Erythroblast (primary cell): Measurements from ENCODE around the gene EPM2AIP1.

ENCODE experiments used
- DNase-seq, 2 experiments: peaks; one replicate each; lab custom pipeline; 2025; lab: John Stamatoyannopoulos, UW
- GATA1 ChIP-seq: IDR thresholded peaks from 2 replicates; pipeline ENCODE4 v1.6.1; 2011; ENCODE audit warnings: low read depth, mild to moderate bottlenecking, control low read depth, low read length, moderate library complexity
- POLR2A ChIP-seq: IDR thresholded peaks from 2 replicates; pipeline ENCODE4 v1.6.1; 2011; ENCODE audit warnings: mild to moderate bottlenecking, low read length

Gene EPM2AIP1

DNA sequence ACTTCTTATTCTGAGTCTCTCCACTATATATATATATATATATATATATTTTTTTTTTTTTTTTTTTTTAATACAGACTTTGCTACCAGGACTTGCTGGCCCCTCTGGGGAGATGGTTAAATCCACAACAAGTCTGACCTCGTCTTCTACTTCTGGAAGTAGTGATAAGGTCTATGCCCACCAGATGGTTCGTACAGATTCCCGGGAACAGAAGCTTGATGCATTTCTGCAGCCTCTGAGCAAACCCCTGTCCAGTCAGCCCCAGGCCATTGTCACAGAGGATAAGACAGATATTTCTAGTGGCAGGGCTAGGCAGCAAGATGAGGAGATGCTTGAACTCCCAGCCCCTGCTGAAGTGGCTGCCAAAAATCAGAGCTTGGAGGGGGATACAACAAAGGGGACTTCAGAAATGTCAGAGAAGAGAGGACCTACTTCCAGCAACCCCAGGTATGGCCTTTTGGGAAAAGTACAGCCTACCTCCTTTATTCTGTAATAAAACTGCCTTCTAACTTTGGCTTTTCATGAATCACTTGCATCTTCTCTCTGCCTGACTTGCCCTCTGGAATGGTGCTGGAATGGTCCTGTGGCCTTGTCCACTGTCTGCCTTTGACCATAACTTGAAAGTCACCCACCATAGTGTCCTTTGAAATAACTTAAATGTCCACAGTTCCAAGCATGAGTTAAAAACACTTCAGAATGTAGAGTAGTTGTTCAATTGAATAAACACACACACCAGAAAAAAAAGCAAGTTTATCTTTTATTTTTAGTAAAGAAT is 32.8 kb upstream of the EPM2AIP1 start:
- peak; percentile 78 to 95 for DNase-seq
- TF ChIP-seq POLR2A, result no peak
- no peak for TF ChIP-seq GATA1

DNA sequence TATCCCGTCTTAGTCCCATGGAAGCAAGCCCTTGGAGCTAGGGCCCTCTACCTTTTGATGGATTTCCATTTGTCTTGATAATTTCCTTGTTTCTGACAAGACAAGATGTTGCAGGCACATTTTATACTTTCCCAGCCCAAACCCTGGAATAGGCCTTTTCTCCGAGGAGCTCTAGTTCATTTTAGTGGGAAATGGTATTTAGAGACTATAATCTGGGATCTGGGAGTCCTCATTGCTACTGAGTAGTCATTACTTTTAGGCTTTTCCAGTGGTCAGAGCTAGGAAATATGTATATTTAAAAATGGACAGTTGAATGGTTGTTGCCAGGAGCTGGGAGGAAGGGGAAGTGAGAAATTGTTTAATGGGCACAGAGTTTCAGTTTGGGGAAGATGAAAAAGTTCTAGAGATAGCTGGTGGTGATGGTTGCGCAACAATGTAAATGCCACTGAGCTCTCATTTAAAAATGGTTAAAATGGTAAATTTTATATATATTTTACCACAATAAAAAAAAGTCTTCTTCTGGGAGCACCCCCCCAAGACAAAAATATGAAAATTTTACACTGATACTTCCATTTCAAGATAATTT is 32.0 kb upstream of the EPM2AIP1 start:
- peak; percentile 37 to 46 for DNase-seq
- no peak for TF ChIP-seq POLR2A
- no peak for TF ChIP-seq GATA1

DNA sequence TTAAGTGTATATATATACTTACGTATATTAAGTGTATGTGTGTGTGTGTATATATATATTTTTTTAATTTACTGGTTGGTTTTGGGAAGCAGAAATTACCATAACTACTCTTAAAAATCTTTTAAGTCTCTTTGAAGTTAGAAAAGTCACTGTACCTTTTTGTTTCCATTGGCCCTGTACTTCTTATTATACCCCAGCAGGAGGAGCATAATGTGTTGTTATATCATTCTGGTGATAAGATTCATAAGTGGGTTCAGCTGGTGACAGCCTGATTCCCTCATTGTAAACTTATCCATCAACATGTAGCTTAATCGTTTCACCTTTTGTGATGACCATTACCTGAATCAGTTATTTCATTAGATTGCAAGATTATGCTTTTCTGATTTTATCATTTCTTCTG is 31.2 kb upstream of the EPM2AIP1 start:
- TF ChIP-seq GATA1 (no peak), POLR2A (no peak)
- DNase-seq, result peak; percentile 57 to 62

DNA sequence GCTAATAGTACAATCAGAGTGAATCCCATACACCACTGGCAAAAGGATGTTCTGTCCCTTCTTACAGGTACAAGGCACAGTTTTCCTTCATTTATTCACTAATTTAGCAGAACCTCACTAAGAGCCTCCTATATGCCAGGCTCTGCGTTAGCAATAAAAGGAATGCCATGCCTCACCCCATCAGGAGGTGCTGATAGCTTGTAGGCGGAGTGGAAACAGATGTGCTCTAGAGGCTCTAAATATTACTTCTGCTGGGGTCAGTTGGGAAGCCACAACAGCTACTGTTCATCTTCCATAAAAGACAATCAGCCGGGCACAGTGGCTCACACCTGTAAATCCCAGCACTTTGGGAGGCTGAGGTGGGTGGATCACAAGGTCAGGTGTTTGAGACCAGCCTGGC is 24.8 kb upstream of the EPM2AIP1 start:
- TF ChIP-seq POLR2A, result no peak
- TF ChIP-seq GATA1, result no peak
- DNase-seq, result no peak

DNA sequence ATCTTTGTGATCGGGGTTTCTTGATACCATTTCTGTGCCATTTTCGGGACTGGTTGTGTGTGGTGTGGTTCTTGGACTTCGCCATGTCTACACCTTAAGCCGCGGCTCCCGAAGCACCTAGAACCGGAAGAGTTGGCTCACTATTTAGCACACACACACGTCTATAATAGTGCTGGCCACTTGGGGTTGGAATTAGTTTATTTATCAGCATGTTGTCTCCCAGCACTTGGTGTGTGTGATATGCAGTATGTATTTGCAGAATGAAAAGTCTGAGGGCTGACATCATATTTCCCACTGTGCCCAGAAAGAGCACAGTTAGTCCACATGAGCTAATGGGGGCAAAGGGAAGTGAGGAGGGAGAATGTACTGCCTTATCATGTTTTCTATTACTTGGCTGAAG is 24.0 kb upstream of the EPM2AIP1 start:
- DNase-seq, result no peak
- TF ChIP-seq POLR2A (no peak), GATA1 (no peak)

DNA sequence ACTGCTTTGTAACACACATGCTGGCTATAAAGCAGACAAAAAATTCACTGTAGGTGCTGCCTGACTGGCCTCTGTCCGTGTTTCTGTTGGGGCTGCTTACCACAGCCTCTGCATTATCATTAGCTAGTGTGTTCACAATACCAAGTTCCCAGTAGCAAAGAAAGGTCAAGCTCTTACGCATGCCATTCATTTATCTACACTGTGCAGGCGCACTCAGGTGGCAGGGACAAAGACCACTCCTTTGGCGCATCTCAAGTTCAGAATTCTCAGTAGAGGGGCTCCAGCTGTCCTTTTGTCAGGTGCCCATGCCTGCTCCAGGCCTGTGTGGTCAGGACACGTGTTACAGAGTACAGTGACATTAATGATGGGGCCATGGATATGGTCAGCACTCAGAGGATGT is 22.7 kb upstream of the EPM2AIP1 start:
- no peak for TF ChIP-seq GATA1
- TF ChIP-seq POLR2A, result no peak
- DNase-seq, result no peak

DNA sequence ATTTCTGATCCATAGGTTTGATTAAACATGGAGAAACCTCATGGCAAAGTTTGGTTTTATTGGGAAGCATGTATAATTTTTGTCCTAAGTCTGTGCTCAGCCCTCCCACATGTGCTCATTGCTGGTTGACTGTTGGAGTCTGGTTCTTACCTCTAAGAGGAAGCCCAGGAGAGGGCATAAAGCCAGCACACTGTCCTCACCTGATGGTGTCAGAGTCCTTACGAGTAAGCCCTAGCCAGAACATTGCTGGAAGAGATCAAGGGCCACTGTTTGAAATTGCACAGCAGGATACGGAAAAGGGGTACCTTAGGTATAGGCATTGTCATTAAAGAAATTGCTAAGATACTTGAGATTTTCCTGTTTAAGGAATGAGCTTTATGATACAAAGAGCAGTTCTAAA is 21.7 kb upstream of the EPM2AIP1 start:
- DNase-seq, result no peak
- TF ChIP-seq POLR2A (no peak), GATA1 (no peak)

DNA sequence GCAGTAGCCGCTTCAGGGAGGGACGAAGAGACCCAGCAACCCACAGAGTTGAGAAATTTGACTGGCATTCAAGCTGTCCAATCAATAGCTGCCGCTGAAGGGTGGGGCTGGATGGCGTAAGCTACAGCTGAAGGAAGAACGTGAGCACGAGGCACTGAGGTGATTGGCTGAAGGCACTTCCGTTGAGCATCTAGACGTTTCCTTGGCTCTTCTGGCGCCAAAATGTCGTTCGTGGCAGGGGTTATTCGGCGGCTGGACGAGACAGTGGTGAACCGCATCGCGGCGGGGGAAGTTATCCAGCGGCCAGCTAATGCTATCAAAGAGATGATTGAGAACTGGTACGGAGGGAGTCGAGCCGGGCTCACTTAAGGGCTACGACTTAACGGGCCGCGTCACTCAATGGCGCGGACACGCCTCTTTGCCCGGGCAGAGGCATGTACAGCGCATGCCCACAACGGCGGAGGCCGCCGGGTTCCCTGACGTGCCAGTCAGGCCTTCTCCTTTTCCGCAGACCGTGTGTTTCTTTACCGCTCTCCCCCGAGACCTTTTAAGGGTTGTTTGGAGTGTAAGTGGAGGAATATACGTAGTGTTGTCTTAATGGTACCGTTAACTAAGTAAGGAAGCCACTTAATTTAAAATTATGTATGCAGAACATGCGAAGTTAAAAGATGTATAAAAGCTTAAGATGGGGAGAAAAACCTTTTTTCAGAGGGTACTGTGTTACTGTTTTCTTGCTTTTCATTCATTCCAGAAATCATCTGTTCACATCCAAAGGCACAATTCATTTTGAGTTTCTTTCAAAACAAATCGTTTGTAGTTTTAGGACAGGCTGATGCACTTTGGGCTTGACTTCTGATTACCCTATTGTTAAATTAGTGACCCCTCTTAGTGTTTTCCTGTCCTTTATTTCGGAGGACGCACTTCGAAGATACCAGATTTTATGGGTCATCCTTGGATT is 674 bp upstream of the EPM2AIP1 start, which contains the start of gene MLH1:
Gene MLH1, plus strand, starts transcription at position 193 of the 958 bp plus-strand sequence. Its CDS starts 30 bp downstream, at position 223.
- peak; percentile 93 for TF ChIP-seq POLR2A
- TF ChIP-seq GATA1, result no peak
- DNase-seq, result no peak

DNA sequence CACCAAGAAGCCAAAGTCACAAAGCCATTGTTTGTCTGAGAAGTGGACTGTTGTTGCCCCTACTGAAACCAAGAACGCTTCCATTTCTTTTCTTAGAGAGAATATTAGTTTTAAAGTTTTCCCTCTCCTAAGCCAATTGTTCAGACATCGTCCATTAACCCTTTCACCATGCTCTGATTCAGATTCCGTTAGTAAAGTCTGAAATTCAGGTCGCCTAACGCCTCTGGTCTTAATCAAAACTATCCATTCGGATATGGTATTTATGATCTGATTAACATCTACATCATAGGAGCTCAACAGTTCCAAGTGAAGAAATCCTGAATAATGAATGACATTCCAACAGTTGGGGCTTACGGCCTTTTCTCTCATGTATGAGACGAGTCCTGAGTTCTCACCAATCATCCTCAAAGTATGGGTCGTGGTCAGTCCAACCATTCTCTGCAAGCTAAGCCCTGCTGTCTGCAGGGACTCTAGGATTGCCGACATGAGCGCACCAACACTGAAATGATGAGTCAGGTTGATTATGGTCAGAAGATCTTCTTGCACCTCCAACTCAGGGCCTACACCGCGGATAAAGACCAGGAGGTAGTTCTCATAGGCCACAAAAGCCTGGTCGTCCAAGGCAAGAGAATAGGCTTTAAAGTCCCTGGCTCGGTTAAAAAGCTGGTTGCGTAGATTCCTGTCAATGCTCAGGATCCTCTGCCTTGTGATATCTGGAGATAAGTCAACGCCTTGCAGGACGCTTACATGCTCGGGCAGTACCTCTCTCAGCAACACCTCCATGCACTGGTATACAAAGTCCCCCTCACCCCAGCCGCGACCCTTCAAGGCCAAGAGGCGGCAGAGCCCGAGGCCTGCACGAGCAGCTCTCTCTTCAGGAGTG is 767 bp downstream of the EPM2AIP1 start:
- no peak for DNase-seq
- TF ChIP-seq POLR2A (no peak), GATA1 (no peak)

DNA sequence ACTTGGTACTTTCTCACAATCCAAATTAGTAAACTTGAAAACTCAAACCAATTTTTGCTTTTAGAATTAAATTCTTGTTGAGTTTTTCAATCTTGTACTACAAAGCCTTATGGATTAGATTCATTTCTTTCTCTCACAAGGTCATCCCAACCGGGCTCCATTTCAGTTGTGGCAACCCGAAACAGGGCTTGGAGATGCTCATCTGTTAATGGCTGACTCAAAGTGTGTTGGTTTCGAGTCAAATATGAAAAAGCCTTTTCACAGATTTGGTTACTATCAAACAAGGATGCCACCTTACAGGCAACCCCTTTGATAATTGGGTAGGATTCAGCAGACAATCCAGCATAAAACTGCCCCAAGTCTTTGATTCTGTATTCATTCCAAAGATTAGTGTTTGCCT is 1.8 kb downstream of the EPM2AIP1 start:
- no peak for DNase-seq
- TF ChIP-seq POLR2A (no peak), GATA1 (no peak)

DNA sequence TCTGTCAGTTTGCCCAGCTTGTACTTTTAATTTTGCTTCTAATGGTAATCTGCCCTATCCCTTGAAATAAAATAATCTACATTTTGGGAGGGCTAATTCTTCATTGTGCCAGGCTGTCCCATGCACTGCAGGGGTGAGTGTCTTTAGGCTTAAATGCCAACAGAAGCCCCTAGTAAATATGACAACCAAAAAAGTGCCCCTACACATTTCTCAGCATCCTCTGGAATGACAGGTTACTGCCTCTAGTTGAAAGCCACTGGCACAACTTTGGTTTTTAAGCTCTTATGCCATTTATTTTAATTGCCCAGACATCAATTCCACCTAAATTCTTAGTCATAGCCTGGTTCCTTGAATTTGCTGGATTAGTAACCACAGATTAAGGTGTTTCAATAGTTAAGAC is 3.4 kb downstream of the EPM2AIP1 start:
- no peak for DNase-seq
- TF ChIP-seq POLR2A, result peak; percentile 6
- TF ChIP-seq GATA1, result no peak

DNA sequence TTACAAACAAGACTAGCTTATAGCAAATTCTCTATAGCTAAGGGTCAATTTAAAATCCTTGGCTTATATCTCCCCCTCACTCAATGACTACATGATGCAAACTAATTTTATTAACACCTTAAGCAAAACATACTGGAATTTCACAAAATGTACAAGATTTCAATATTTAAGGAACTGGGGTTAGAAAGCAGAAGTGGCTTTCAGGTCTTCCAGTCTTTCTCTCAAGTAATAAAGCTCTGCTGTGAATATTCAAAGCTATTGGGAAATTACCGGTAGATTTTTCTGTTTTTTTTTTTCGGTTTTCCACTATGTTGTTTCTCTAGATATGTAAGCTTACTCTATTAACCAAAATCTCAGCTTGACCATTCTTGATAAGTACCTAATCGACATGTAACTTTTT is 3.9 kb downstream of the EPM2AIP1 start:
- DNase-seq, result no peak

DNA sequence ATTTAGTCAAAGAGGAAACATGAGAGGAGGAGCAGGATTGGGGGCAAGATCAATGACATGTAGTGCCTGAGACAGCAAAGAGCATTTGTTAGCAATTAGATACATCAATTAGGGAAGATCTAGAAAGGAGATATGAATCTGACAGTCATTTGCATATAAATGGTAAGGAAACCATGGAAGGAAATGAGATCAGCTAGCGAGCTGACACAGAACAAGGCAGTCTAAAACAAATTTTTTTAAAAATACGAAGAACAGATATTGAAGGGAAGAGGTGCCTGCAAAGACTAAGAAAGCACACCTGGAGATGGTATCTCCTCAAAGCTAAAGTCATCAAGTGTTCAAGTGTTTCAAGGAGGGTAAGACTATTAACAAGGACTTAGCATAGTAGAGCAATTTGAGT is 4.6 kb downstream of the EPM2AIP1 start:
- TF ChIP-seq POLR2A (no peak), GATA1 (no peak)
- DNase-seq, result no peak

More for the DNA sequence above, 3.9 kb downstream of the EPM2AIP1 start:
- no peak for TF ChIP-seq GATA1
